ENCODE results near the gene CPT1C. TPM values are rescaled to one million over a fixed set of nuclear protein-coding genes. Genes with fewer than 3 reads are reported as not detected.

The CPT1C gene
- total RNA-seq, 2 experiments from 2014 or later: 0.86 to 0.95 TPM

DNA sequence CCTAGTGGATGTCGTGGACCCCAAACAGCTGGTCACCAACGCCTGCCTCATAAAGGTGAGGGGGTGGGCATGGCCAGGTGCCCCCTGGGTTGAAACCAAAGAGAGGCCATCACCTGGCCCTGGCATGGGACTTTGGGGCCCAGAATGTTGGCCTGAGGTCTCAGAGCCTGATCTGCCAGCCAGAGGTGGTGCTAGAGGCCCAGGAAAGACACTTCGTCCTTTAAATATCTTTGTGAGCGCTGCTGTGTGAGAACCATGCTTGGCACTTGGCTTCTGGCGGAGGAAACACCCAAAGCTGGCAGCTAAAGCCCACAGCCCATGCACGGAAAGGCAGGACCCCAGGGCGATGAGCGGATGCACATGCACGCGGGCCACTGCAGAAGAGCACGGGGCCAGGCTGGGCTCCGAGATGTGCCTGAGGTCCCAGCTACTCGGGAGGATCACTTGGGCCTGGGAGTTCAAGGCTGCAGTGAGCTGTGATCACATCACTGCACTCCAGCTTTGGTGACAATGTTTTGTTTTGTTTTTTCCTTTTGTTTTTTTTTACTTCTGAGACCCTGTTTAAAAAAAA lies 5.8 kb upstream of the CPT1C start:
- Histone ChIP-seq H3K79me2 (ENCODE audit: insufficient read depth, low read depth, low read length) (peaks cover 26% of the 10 kb centered on the region), H3K27ac (ENCODE audit: low read depth, low read length, poor library complexity, severe bottlenecking) (no peak overlapping the region), H2AFZ (ENCODE audit: low read length) (no peak overlapping the region), H3K4me3 (ENCODE audit: low read depth, low read length, poor library complexity, severe bottlenecking) (no peak overlapping the region), H3K9me3 (ENCODE audit: low read length) (no peaks in the 10 kb centered on the region), H3K4me2 (ENCODE audit: low read length) (no peak overlapping the region), H3K4me1 (ENCODE audit: insufficient read depth, low read length, poor library complexity, severe bottlenecking) (peaks cover 11% of the 10 kb centered on the region), H3K36me3 (ENCODE audit: insufficient read depth, low read length) (peaks cover 97% of the 10 kb centered on the region), H3K9me2 (ENCODE audit: insufficient read depth, low read length) (no peaks in the 10 kb centered on the region), H4K20me1 (ENCODE audit: insufficient read depth, low read length) (0 out of 2 replicates have a peak, but pooled peaks cover 6% of the 10 kb centered on the region)
- ChIA-PET POLR2A (no interaction called here), CTCF (ENCODE audit: unreplicated experiment) (no interaction called here)
- no TSS peak for BruUV-seq (replicated peaks)
- no peak for DNase-seq (ENCODE audit: low spot score)
- TF ChIP-seq EZH2phosphoT487 (IDR thresholded peaks at IDR 0.05; ENCODE audit: borderline replicate concordance, low read depth, low read length): no peak
- TF ChIP-seq, protein P1, sequence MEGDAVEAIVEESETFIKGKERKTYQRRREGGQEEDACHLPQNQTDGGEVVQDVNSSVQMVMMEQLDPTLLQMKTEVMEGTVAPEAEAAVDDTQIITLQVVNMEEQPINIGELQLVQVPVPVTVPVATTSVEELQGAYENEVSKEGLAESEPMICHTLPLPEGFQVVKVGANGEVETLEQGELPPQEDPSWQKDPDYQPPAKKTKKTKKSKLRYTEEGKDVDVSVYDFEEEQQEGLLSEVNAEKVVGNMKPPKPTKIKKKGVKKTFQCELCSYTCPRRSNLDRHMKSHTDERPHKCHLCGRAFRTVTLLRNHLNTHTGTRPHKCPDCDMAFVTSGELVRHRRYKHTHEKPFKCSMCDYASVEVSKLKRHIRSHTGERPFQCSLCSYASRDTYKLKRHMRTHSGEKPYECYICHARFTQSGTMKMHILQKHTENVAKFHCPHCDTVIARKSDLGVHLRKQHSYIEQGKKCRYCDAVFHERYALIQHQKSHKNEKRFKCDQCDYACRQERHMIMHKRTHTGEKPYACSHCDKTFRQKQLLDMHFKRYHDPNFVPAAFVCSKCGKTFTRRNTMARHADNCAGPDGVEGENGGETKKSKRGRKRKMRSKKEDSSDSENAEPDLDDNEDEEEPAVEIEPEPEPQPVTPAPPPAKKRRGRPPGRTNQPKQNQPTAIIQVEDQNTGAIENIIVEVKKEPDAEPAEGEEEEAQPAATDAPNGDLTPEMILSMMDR (conservative IDR thresholded peaks at IDR 0.05; ENCODE audit: low read length): no peak
- intact Hi-C loops (cut with micrococcal nuclease; ENCODE audit: unreplicated experiment): no loop called here

DNA sequence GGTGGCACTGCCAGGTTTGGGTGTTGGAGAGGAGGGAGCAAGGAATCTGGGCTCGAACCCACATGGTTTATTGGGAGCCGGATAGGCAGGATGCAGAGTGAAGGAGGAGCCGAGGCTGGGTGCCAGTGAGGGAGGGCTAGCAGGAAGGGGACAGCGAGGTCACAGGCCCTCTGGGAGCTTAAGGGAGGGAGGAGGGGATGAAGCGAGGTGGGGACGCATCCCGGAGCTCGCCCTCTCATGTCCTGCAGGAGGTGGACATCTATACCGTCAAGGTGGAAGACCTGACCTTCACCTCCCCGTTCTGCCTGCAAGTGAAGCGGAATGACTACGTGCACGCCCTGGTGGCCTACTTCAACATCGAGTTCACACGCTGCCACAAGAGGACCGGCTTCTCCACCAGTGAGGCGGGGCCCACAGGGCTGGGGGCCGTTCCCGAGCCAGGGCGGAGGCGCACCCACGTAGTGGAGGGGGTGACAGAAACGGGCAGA lies 5.0 kb upstream of the CPT1C start:
- Histone ChIP-seq H3K9me2 (ENCODE audit: insufficient read depth, low read length) (no peaks in the 10 kb centered on the region), H3K4me1 (ENCODE audit: insufficient read depth, low read length, poor library complexity, severe bottlenecking) (peaks cover 4% of the 10 kb centered on the region), H3K27ac (ENCODE audit: low read depth, low read length, poor library complexity, severe bottlenecking) (no peak overlapping the region), H2AFZ (ENCODE audit: low read length) (no peak overlapping the region), H3K9me3 (ENCODE audit: low read length) (no peaks in the 10 kb centered on the region), H3K36me3 (ENCODE audit: insufficient read depth, low read length) (peaks cover 98% of the 10 kb centered on the region), H3K4me2 (ENCODE audit: low read length) (no peak overlapping the region), H4K20me1 (ENCODE audit: insufficient read depth, low read length) (0 out of 2 replicates have a peak, but pooled peaks cover 6% of the 10 kb centered on the region), H3K4me3 (ENCODE audit: low read depth, low read length, poor library complexity, severe bottlenecking) (no peak overlapping the region), H3K79me2 (ENCODE audit: insufficient read depth, low read depth, low read length) (peaks cover 18% of the 10 kb centered on the region)
- ChIA-PET POLR2A (no interaction called here), CTCF (ENCODE audit: unreplicated experiment) (no interaction called here)
- intact Hi-C loops (cut with micrococcal nuclease; ENCODE audit: unreplicated experiment): no loop called here
- no TSS peak for BruUV-seq (replicated peaks)
- DNase-seq (ENCODE audit: low spot score): no peak
- TF ChIP-seq EZH2phosphoT487 (IDR thresholded peaks at IDR 0.05; ENCODE audit: borderline replicate concordance, low read depth, low read length): no peak
- TF ChIP-seq, protein P1 (conservative IDR thresholded peaks at IDR 0.05; ENCODE audit: low read length): no peak

DNA sequence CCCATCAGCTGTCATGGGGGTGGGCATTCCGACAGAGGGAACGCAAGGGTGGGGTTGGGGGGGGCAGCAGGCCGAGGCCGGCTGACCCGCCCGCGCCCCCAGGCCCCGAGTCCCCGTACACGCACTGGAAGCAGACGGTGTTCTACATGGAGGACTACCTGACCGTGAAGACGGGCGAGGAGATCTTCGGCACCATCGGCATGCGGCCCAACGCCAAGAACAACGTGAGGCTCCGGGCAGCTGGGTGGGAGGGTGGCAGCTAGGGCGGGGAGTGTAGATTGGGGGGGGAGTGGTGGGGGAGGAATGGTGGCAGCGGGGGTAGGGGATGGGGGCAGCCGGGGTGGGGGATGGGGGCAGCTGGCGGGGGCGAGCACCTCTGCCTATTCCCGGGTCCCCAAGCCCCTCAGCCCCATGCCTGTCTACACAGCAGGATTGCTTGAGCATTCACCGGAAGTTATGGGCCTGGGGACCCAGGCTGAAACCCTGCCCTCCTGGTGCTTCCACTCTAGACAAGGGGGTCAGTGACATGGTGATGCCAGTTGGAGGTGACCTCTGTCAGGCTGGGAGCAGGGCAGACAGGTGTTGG lies 4.3 kb upstream of the CPT1C start:
- no peaks in the 10 kb centered on the region for H3K4me1 ChIP-seq (ENCODE audit: insufficient read depth, low read length, poor library complexity, severe bottlenecking)
- intact Hi-C loops (cut with micrococcal nuclease; ENCODE audit: unreplicated experiment): no loop called here
- peaks cover 93% of the 10 kb centered on the region for H3K36me3 ChIP-seq (ENCODE audit: insufficient read depth, low read length)
- no peak overlapping the region for H3K4me3 ChIP-seq (ENCODE audit: low read depth, low read length, poor library complexity, severe bottlenecking)
- no peak for DNase-seq (ENCODE audit: low spot score)
- H3K27ac ChIP-seq (ENCODE audit: low read depth, low read length, poor library complexity, severe bottlenecking): no peak overlapping the region
- no peak for TF ChIP-seq EZH2phosphoT487 (IDR thresholded peaks at IDR 0.05; ENCODE audit: borderline replicate concordance, low read depth, low read length)
- TF ChIP-seq, protein P1 (conservative IDR thresholded peaks at IDR 0.05; ENCODE audit: low read length): no peak
- no peaks in the 10 kb centered on the region for H3K9me2 ChIP-seq (ENCODE audit: insufficient read depth, low read length)
- no peak overlapping the region for H2AFZ ChIP-seq (ENCODE audit: low read length)
- H3K4me2 ChIP-seq (ENCODE audit: low read length): no peak overlapping the region
- H3K79me2 ChIP-seq (ENCODE audit: insufficient read depth, low read depth, low read length): peaks cover 11% of the 10 kb centered on the region; the same call in 1 of the 2 replicates
- CTCF ChIA-PET (ENCODE audit: unreplicated experiment): interaction anchor here (0.7 kb wide), 1 partner anchor 1391 kb away, joined by 3 read pairs; no protein-coding TSS in a partner anchor
- POLR2A ChIA-PET: no interaction called here
- 0 out of 2 replicates have a peak, but pooled peaks cover 6% of the 10 kb centered on the region for H4K20me1 ChIP-seq (ENCODE audit: insufficient read depth, low read length)
- no TSS peak for BruUV-seq (replicated peaks)
- no peaks in the 10 kb centered on the region for H3K9me3 ChIP-seq (ENCODE audit: low read length)

All from OCI-LY7 (cell line).